ENCODE data around the gene MICU2. TPM values are rescaled to one million over a fixed set of nuclear protein-coding genes. Genes with fewer than 3 reads are reported as not detected.

MICU2 gene
- total and polyA plus RNA-seq, 2 of the 13 experiments (the other 11 are each of a cell fraction or from before 2014, with no cell fraction given): 31.7 to 42.4 TPM

GRCh38 chr13:21476893-21477472 lies 127.0 kb downstream of the MICU2 start (continued):
- no peak for TF ChIP-seq ZNF589 (CRISPR knock-in tag; conservative IDR thresholded peaks at IDR 0.05)
- TF ChIP-seq ZNF687 (CRISPR knock-in tag; IDR thresholded peaks at IDR 0.05): peak; percentile 38
- TF ChIP-seq MAX (IDR thresholded peaks at IDR 0.05): 0 out of 2 replicates have a peak, but pooled peaks have one; percentile 24
- no peak for TF ChIP-seq EEA1 (CRISPR knock-in tag; IDR thresholded peaks at IDR 0.05; ENCODE audit: borderline replicate concordance)
- no peak for TF ChIP-seq ZNF121 (CRISPR knock-in tag; IDR thresholded peaks at IDR 0.05)
- peak; percentile 60 for TF ChIP-seq ZMYM4 (CRISPR knock-in tag; IDR thresholded peaks at IDR 0.05)
- TF ChIP-seq ZBED4 (CRISPR knock-in tag; IDR thresholded peaks at IDR 0.05; ENCODE audit: borderline replicate concordance): no peak
- no peak for TF ChIP-seq CEBPB (IDR thresholded peaks at IDR 0.05; ENCODE audit: borderline replicate concordance, low read depth, low read length)
- TF ChIP-seq EP300 (IDR thresholded peaks at IDR 0.05; ENCODE audit: low read depth in 2 of 2, low read length in 2 of 2): no peak
- TF ChIP-seq EP300 (CRISPR knock-in tag; IDR thresholded peaks at IDR 0.05; ENCODE audit: borderline replicate concordance): no peak
- TF ChIP-seq NFKBIZ (CRISPR knock-in tag; IDR thresholded peaks at IDR 0.05): no peak
- peak; percentile 92 for TF ChIP-seq CTCF (CRISPR knock-in tag; IDR thresholded peaks at IDR 0.05)
- no peak for TF ChIP-seq KMT2A (CRISPR knock-in tag; IDR thresholded peaks at IDR 0.05)
- TF ChIP-seq ZNF570 (CRISPR knock-in tag; IDR thresholded peaks at IDR 0.05; ENCODE audit: borderline replicate concordance): no peak
- no peak for TF ChIP-seq STAT5B (CRISPR knock-in tag; IDR thresholded peaks at IDR 0.05)
- no peak for TF ChIP-seq GABPA (IDR thresholded peaks at IDR 0.05; ENCODE audit: low read depth, low read length)
- TF ChIP-seq GABPA (CRISPR knock-in tag; IDR thresholded peaks at IDR 0.05; ENCODE audit: low read depth): no peak
- no peak for TF ChIP-seq SIX4 (CRISPR knock-in tag; IDR thresholded peaks at IDR 0.05)
- no peak for TF ChIP-seq ZNF737 (CRISPR knock-in tag; IDR thresholded peaks at IDR 0.05; ENCODE audit: borderline replicate concordance)
- TF ChIP-seq ZNF496 (CRISPR knock-in tag; IDR thresholded peaks at IDR 0.05; ENCODE audit: insufficient replicate concordance): no peak
- TF ChIP-seq ATRX (CRISPR knock-in tag; IDR thresholded peaks at IDR 0.05; ENCODE audit: borderline replicate concordance): no peak
- no peak for TF ChIP-seq ZNF367 (CRISPR knock-in tag; IDR thresholded peaks at IDR 0.05; ENCODE audit: borderline replicate concordance)

Data from HepG2 (cell line).